HepG2 (cell line): Measurements from ENCODE around the gene ZBP1. TPM values are rescaled to one million over a fixed set of nuclear protein-coding genes. Genes with fewer than 3 reads are reported as not detected.

Source experiments
- ELF1 ChIP-seq: sonication (generic); formaldehyde crosslinking; IDR thresholded peaks from 2 replicates; pipeline ENCODE4 v1.4.0; 2020; ENCODE audit warnings: missing genetic modification reagents
- FIP1L1 ChIP-seq: fragments of 200-400 bp; formaldehyde crosslinking; IDR thresholded peaks from 2 replicates; pipeline ENCODE4 v1.6.1; 2018; ENCODE audit warnings: low read depth, mild to moderate bottlenecking, low read length, moderate library complexity, borderline replicate concordance; ENCODE audit not compliant: insufficient read depth
- FOXK1 ChIP-seq: sonication (generic); formaldehyde crosslinking; IDR thresholded peaks from 2 replicates; pipeline ENCODE4 v1.4.0; 2020; ENCODE audit warnings: low read depth, missing genetic modification reagents, borderline replicate concordance
- HNRNPL ChIP-seq: fragments of 200-400 bp; formaldehyde crosslinking; IDR thresholded peaks from 2 replicates; pipeline ENCODE4 v1.6.1; 2017; ENCODE audit warnings: mild to moderate bottlenecking, low read depth, low read length
- MED1 ChIP-seq: sonication (generic); formaldehyde crosslinking; IDR thresholded peaks from 2 replicates; pipeline ENCODE4 v1.4.0; 2020; ENCODE audit warnings: missing genetic modification reagents
- MXI1 ChIP-seq: IDR thresholded peaks from 3 replicates; pipeline ENCODE4 v1.6.1; 2012; ENCODE audit warnings: low read depth, low read length, inconsistent platforms, borderline replicate concordance
- NAIF1 ChIP-seq: sonication (generic); formaldehyde crosslinking; IDR thresholded peaks from 2 replicates; pipeline ENCODE4 v1.5.0; 2020; ENCODE audit warnings: mild to moderate bottlenecking, missing genetic modification reagents, borderline replicate concordance
- PHF5A ChIP-seq: IDR thresholded peaks from one replicate; pipeline ENCODE4 v1.6.1; 2018; ENCODE audit warnings: low read depth, missing genetic modification reagents; ENCODE audit not compliant: unreplicated experiment
- PLRG1 ChIP-seq: fragments of 450-650 bp; conservative IDR thresholded peaks from 2 replicates; pipeline ENCODE4 v1.6.1; 2016
- SAFB2 ChIP-seq: sonication (generic); formaldehyde crosslinking; IDR thresholded peaks from 2 replicates; pipeline ENCODE4 v1.5.1; 2020; ENCODE audit warnings: missing genetic modification reagents, low read depth, mild to moderate bottlenecking, borderline replicate concordance
- SPEN ChIP-seq: sonication (generic); formaldehyde crosslinking; IDR thresholded peaks from 2 replicates; pipeline ENCODE4 v1.5.1; 2020; ENCODE audit warnings: low read depth, mild to moderate bottlenecking, missing genetic modification reagents
- SRSF1 ChIP-seq: fragments of 200-400 bp; formaldehyde crosslinking; optimal IDR thresholded peaks from 2 replicates; pipeline ENCODE3; 2017; ENCODE audit warnings: mild to moderate bottlenecking, low read depth, low read length, moderate library complexity
- TEAD3 ChIP-seq: optimal IDR thresholded peaks from 2 replicates; pipeline ENCODE3; 2016; ENCODE audit warnings: borderline replicate concordance
- XRCC5 ChIP-seq: fragments of 200-400 bp; formaldehyde crosslinking; optimal IDR thresholded peaks from 2 replicates; pipeline ENCODE3; 2017; ENCODE audit warnings: mild to moderate bottlenecking, low read length
- ZBTB25 ChIP-seq: IDR thresholded peaks from 2 replicates; pipeline ENCODE4 v1.6.1; 2018; ENCODE audit warnings: missing genetic modification reagents
- ZFP36L2 ChIP-seq: sonication (generic); formaldehyde crosslinking; IDR thresholded peaks from 2 replicates; pipeline ENCODE4 v1.4.0; 2020; ENCODE audit warnings: missing genetic modification reagents
- ZFP82 ChIP-seq: sonication (generic); formaldehyde crosslinking; IDR thresholded peaks from 2 replicates; pipeline ENCODE4 v1.5.1; 2020; ENCODE audit warnings: mild to moderate bottlenecking, missing genetic modification reagents, borderline replicate concordance
- ZIK1 ChIP-seq: sonication (generic); formaldehyde crosslinking; IDR thresholded peaks from 2 replicates; pipeline ENCODE4 v1.5.0; 2020; ENCODE audit warnings: mild to moderate bottlenecking, low read depth, missing genetic modification reagents, borderline replicate concordance
- ZNF234 ChIP-seq: sonication (generic); formaldehyde crosslinking; conservative IDR thresholded peaks from 2 replicates; pipeline ENCODE4 v1.5.1; 2020; ENCODE audit warnings: mild to moderate bottlenecking, missing genetic modification reagents
- ZNF607 ChIP-seq: sonication (generic); formaldehyde crosslinking; IDR thresholded peaks from 2 replicates; pipeline ENCODE4 v1.5.1; 2020; ENCODE audit warnings: missing genetic modification reagents, mild to moderate bottlenecking, borderline replicate concordance
- ZNF687 ChIP-seq: sonication (generic); formaldehyde crosslinking; IDR thresholded peaks from 2 replicates; pipeline ENCODE4 v1.5.1; 2020; ENCODE audit warnings: mild to moderate bottlenecking, missing genetic modification reagents, moderate library complexity
- polyA plus RNA-seq, 8 experiments: library from polyadenylated mRNA; depleted of rRNA in 3 of 8; stranded (reverse) in 7 of 8; unstranded in 1 of 8; fragments of >200 nt; fragmentation: Illumina TruSeq in 4 of 8; extraction: Trizol in 4 of 8; gene quantifications; 2 replicates each; pipeline versions ENCODE4 v1.2.1 to v1.2.3, GENCODE V29; 2011 to 2016; ENCODE audit warnings: low read depth in 4 of 8, missing spikeins in 1 of 8, mixed read lengths in 1 of 8; ENCODE audit not compliant: insufficient read depth in 1 of 8
- total RNA-seq, 5 experiments: library from RNA; depleted of rRNA; stranded (reverse); fragments of >200 nt; fragmentation: Illumina TruSeq; extraction: Trizol; gene quantifications; 2 replicates each; pipeline ENCODE4 v1.2.3, GENCODE V29; 2016; ENCODE audit warnings: low read depth in 1 of 5
- TF ChIP-seq, protein P1 (sequence below): sonication (generic); formaldehyde crosslinking; IDR thresholded peaks from 2 replicates; pipeline ENCODE4 v1.5.0; 2020; ENCODE audit warnings: missing genetic modification reagents, mild to moderate bottlenecking, borderline replicate concordance

The ZBP1 gene
- total and polyA plus RNA-seq, 2 of the 13 experiments (the other 11 are each of a cell fraction or from before 2014, with no cell fraction given) = not detected

DNA sequence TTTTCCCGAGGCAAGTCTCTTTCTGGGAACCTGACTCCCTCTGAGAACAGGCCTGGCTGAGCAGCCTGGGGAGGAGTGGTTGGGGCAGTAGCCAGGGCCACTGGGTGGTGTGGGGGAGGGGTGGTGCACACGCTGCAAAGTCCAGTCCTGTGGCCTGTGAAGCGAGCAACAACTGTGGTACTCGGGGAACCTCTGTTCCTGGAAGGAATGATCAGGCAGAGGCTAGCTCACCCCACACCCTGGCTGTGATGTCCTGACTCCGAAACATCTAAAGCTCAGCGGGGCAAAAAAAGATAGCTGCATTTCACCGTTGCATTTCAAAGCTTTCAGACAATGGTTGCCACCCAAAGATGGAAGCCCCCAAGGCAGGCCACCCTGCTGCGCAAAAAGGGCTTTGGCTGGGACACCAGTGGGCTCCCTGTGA, 33.8 kb downstream of the ZBP1 start (continued):
- no peak for TF ChIP-seq FIP1L1
- TF ChIP-seq ELF1 (CRISPR knock-in tag) = no peak
- peak; percentile 65 for TF ChIP-seq TEAD3 (CRISPR knock-in tag)
- peak; percentile 87 for TF ChIP-seq MED1
- TF ChIP-seq ZNF607 (CRISPR knock-in tag) = peak; percentile 55; the same call in 1 of the 2 replicates
- TF ChIP-seq ZFP36L2 (CRISPR knock-in tag) = no peak
- TF ChIP-seq PLRG1 = no peak
- TF ChIP-seq PHF5A = no peak
- peak; percentile 27; the same call in 1 of the 2 replicates for TF ChIP-seq SAFB2 (CRISPR knock-in tag)
- TF ChIP-seq XRCC5 = no peak
- TF ChIP-seq ZIK1 (CRISPR knock-in tag) = 0 out of 2 replicates have a peak, but pooled peaks have one; percentile 66
- TF ChIP-seq ZNF234 (CRISPR knock-in tag) = no peak
- no peak for TF ChIP-seq HNRNPL
- TF ChIP-seq ZNF687 (CRISPR knock-in tag) = peak; percentile 94
- TF ChIP-seq ZFP82 = 0 out of 2 replicates have a peak, but pooled peaks have one; percentile 25
- TF ChIP-seq MXI1 = no peak; the same call in 2 of the 3 replicates
- peak; percentile 84 for TF ChIP-seq SPEN
- TF ChIP-seq SRSF1 = no peak
- TF ChIP-seq, protein P1, sequence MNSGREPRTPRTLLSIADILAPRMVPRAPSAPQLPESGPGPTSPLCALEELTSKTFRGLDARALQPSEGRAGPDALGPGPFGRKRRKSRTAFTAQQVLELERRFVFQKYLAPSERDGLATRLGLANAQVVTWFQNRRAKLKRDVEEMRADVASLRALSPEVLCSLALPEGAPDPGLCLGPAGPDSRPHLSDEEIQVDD = peak; percentile 79
- no peak for TF ChIP-seq ZBTB25 (CRISPR knock-in tag)
- no peak for TF ChIP-seq NAIF1 (CRISPR knock-in tag)
- peak; percentile 73; the same call in 1 of the 2 replicates for TF ChIP-seq FOXK1 (CRISPR knock-in tag)
